ENCODE measurements around the gene NPRL2.
A peak's percentile ranks its signal among the peaks of the same experiment; 100 is the strongest.

NPRL2 gene

GRCh38 chr3:50373146-50374051 is 22.8 kb upstream of the NPRL2 start:
- peak; percentile 60 for DNase-seq (ENCODE audit: low read depth, low spot score)

- no peak for DNase-seq (ENCODE audit: low read depth, low spot score)
Observed at GRCh38 chr3:50372349-50372748, 21.8 kb upstream of the NPRL2 start.

- no peak for DNase-seq (ENCODE audit: low read depth, low spot score)
Observed at GRCh38 chr3:50371133-50371685, 20.6 kb upstream of the NPRL2 start.

- DNase-seq (ENCODE audit: low read depth, low spot score) = no peak
Observed at GRCh38 chr3:50370594-50370993, 20.0 kb upstream of the NPRL2 start.

- DNase-seq (ENCODE audit: low read depth, low spot score) = no peak
Observed at GRCh38 chr3:50369012-50369670, 18.6 kb upstream of the NPRL2 start.

GRCh38 chr3:50365842-50366220 is 15.3 kb upstream of the NPRL2 start:
- DNase-seq (ENCODE audit: low read depth, low spot score) = no peak

- no peak for DNase-seq (ENCODE audit: low read depth, low spot score)
Observed at GRCh38 chr3:50365080-50365841, 14.7 kb upstream of the NPRL2 start.

- no peak for DNase-seq (ENCODE audit: low read depth, low spot score)
Observed at GRCh38 chr3:50364573-50365079, 14.1 kb upstream of the NPRL2 start.

GRCh38 chr3:50359760-50360110 is 9.2 kb upstream of the NPRL2 start:
- no peak for DNase-seq (ENCODE audit: low read depth, low spot score)

- DNase-seq (ENCODE audit: low read depth, low spot score) = peak; percentile 99
Observed at GRCh38 chr3:50358911-50359759, 8.6 kb upstream of the NPRL2 start, which contains the start of gene TMEM115. TSS of gene TMEM115 (minus strand) at chr3:50359521. CDS start at chr3:50359063, 458 bp downstream.

GRCh38 chr3:50358355-50358910 is 7.9 kb upstream of the NPRL2 start:
- DNase-seq (ENCODE audit: low read depth, low spot score) = no peak

GRCh38 chr3:50357481-50357880 is 6.9 kb upstream of the NPRL2 start:
- DNase-seq (ENCODE audit: low read depth, low spot score) = no peak

GRCh38 chr3:50356553-50356952 is 6.0 kb upstream of the NPRL2 start:
- no peak for DNase-seq (ENCODE audit: low read depth, low spot score)

GRCh38 chr3:50355829-50356552 is 5.4 kb upstream of the NPRL2 start:
- DNase-seq (ENCODE audit: low read depth, low spot score) = no peak

- DNase-seq (ENCODE audit: low read depth, low spot score) = no peak
Observed at GRCh38 chr3:50354850-50355249, 4.3 kb upstream of the NPRL2 start.

GRCh38 chr3:50354186-50354764 is 3.7 kb upstream of the NPRL2 start:
- DNase-seq (ENCODE audit: low read depth, low spot score) = no peak

GRCh38 chr3:50353245-50354004 is 2.9 kb upstream of the NPRL2 start:
- no peak for DNase-seq (ENCODE audit: low read depth, low spot score)

GRCh38 chr3:50352781-50353180 is 2.2 kb upstream of the NPRL2 start:
- no peak for DNase-seq (ENCODE audit: low read depth, low spot score)

- no peak for DNase-seq (ENCODE audit: low read depth, low spot score)
Observed at GRCh38 chr3:50351323-50351697, 735 bp upstream of the NPRL2 start.

Data from iPS DF 19.7 (cell line).